HepG2 (cell line): ENCODE results near the gene TMEM8B. TPM values are rescaled to one million over a fixed set of nuclear protein-coding genes. Genes with fewer than 3 reads are reported as not detected.
A peak's percentile ranks its signal among the peaks of the same experiment; 100 is the strongest.

Source experiments
- AGO2 ChIP-seq: fragments of 200-400 bp; formaldehyde crosslinking; optimal IDR thresholded peaks from 2 replicates; pipeline ENCODE3; 2017; ENCODE audit warnings: mild to moderate bottlenecking, low read depth, low read length, moderate library complexity
- ATF7 ChIP-seq, 2 experiments: fragments of 450-650 bp in 1 of 2; sonication (generic) in 1 of 2; formaldehyde crosslinking in 1 of 2; IDR thresholded peaks; 2 replicates each; pipeline versions ENCODE4 v1.4.0 to v1.6.1; 2016 to 2020; ENCODE audit warnings: antibody characterized with exemption in 1 of 2, mild to moderate bottlenecking in 1 of 2, missing genetic modification reagents in 1 of 2
- CREB1 ChIP-seq, 2 experiments: fragments of 450-650 bp in 1 of 2; IDR thresholded peaks; 2 replicates each; pipeline ENCODE4 v1.6.1; 2016 to 2017; ENCODE audit warnings: control low read depth in 1 of 2, mild to moderate bottlenecking in 1 of 2, missing compliant biosample characterization in 1 of 2, missing genetic modification characterization in 1 of 2
- FOXK2 ChIP-seq: fragments of 450-650 bp; IDR thresholded peaks from 2 replicates; pipeline ENCODE4 v1.6.1; 2016
- POLR2AphosphoS5 ChIP-seq: IDR thresholded peaks from 2 replicates; pipeline ENCODE4 v1.6.1; 2012; ENCODE audit warnings: low read depth, low read length
- SAFB2 ChIP-seq: sonication (generic); formaldehyde crosslinking; IDR thresholded peaks from 2 replicates; pipeline ENCODE4 v1.5.1; 2020; ENCODE audit warnings: missing genetic modification reagents, low read depth, mild to moderate bottlenecking, borderline replicate concordance
- TAF15 ChIP-seq: fragments of 200-400 bp; formaldehyde crosslinking; IDR thresholded peaks from one replicate; pipeline ENCODE4 v1.6.1; 2018; ENCODE audit warnings: mild to moderate bottlenecking, low read depth, low read length; ENCODE audit not compliant: poor library complexity, severe bottlenecking
- XBP1 ChIP-seq: sonication (generic); formaldehyde crosslinking; IDR thresholded peaks from 2 replicates; pipeline ENCODE4 v1.5.0; 2020; ENCODE audit warnings: missing genetic modification reagents
- ZBTB39 ChIP-seq: sonication (generic); formaldehyde crosslinking; IDR thresholded peaks from 2 replicates; pipeline ENCODE4 v1.5.0; 2020; ENCODE audit warnings: missing genetic modification reagents
- ZNF280B ChIP-seq: sonication (generic); formaldehyde crosslinking; IDR thresholded peaks from 2 replicates; pipeline ENCODE4 v1.5.0; 2020; ENCODE audit warnings: missing genetic modification reagents, mild to moderate bottlenecking, borderline replicate concordance
- ZNF772 ChIP-seq: sonication (generic); formaldehyde crosslinking; IDR thresholded peaks from 2 replicates; pipeline ENCODE4 v1.5.0; 2020; ENCODE audit warnings: mild to moderate bottlenecking, missing genetic modification reagents
- ZNF788 ChIP-seq: sonication (generic); formaldehyde crosslinking; IDR thresholded peaks from 2 replicates; pipeline ENCODE4 v1.5.0; 2020; ENCODE audit warnings: mild to moderate bottlenecking, missing genetic modification reagents, borderline replicate concordance
- ZSCAN21 ChIP-seq: sonication (generic); formaldehyde crosslinking; IDR thresholded peaks from 2 replicates; pipeline ENCODE4 v1.8.0; 2022; ENCODE audit warnings: mild to moderate bottlenecking, missing genetic modification reagents, moderate library complexity, borderline replicate concordance
- ZSCAN29 ChIP-seq: sonication (generic); formaldehyde crosslinking; conservative IDR thresholded peaks from 2 replicates; pipeline ENCODE4 v1.4.0; 2020; ENCODE audit warnings: mild to moderate bottlenecking, missing genetic modification reagents
- polyA plus RNA-seq, 8 experiments: library from polyadenylated mRNA; depleted of rRNA in 3 of 8; stranded (reverse) in 7 of 8; unstranded in 1 of 8; fragments of >200 nt; fragmentation: Illumina TruSeq in 4 of 8; extraction: Trizol in 4 of 8; gene quantifications; 2 replicates each; pipeline versions ENCODE4 v1.2.1 to v1.2.3, GENCODE V29; 2011 to 2016; ENCODE audit warnings: low read depth in 4 of 8, missing spikeins in 1 of 8, mixed read lengths in 1 of 8; ENCODE audit not compliant: insufficient read depth in 1 of 8
- total RNA-seq, 5 experiments: library from RNA; depleted of rRNA; stranded (reverse); fragments of >200 nt; fragmentation: Illumina TruSeq; extraction: Trizol; gene quantifications; 2 replicates each; pipeline ENCODE4 v1.2.3, GENCODE V29; 2016; ENCODE audit warnings: low read depth in 1 of 5
- TF ChIP-seq, protein P1 (sequence below): IDR thresholded peaks from 2 replicates; pipeline ENCODE4 v1.6.1; 2016; ENCODE audit warnings: mild to moderate bottlenecking
- TF ChIP-seq, protein P2 (sequence below): sonication (generic); formaldehyde crosslinking; IDR thresholded peaks from 2 replicates; pipeline ENCODE4 v1.5.0; 2020; ENCODE audit warnings: missing genetic modification reagents, mild to moderate bottlenecking, borderline replicate concordance
- TF ChIP-seq, protein P3 (sequence below): sonication (generic); formaldehyde crosslinking; IDR thresholded peaks from 2 replicates; pipeline ENCODE4 v1.5.0; 2020; ENCODE audit warnings: mild to moderate bottlenecking, missing genetic modification reagents, moderate library complexity
- TF ChIP-seq, protein P4 (sequence below): sonication (generic); formaldehyde crosslinking; IDR thresholded peaks from 2 replicates; pipeline ENCODE4 v1.5.0; 2020; ENCODE audit warnings: mild to moderate bottlenecking, missing genetic modification reagents

The TMEM8B gene
- total and polyA plus RNA-seq, 2 of the 13 experiments (the other 11 are each of a cell fraction or from before 2014, with no cell fraction given) = 2.1 to 2.7 TPM

- no peak for TF ChIP-seq ZNF788 (CRISPR knock-in tag)
- TF ChIP-seq AGO2 = peak; percentile 89
- peak; percentile 88; the same call in 1 of the 2 replicates for TF ChIP-seq ZNF280B (CRISPR knock-in tag)
- peak; percentile 71 for TF ChIP-seq POLR2AphosphoS5
- TF ChIP-seq, protein P1, sequence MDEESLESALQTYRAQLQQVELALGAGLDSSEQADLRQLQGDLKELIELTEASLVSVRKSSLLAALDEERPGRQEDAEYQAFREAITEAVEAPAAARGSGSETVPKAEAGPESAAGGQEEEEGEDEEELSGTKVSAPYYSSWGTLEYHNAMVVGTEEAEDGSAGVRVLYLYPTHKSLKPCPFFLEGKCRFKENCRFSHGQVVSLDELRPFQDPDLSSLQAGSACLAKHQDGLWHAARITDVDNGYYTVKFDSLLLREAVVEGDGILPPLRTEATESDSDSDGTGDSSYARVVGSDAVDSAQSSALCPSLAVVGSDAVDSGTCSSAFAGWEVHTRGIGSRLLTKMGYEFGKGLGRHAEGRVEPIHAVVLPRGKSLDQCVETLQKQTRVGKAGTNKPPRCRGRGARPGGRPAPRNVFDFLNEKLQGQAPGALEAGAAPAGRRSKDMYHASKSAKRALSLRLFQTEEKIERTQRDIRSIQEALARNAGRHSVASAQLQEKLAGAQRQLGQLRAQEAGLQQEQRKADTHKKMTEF (CRISPR knock-in tag) = peak; percentile 75; the same call in 1 of the 2 replicates
- TF ChIP-seq, protein P2, sequence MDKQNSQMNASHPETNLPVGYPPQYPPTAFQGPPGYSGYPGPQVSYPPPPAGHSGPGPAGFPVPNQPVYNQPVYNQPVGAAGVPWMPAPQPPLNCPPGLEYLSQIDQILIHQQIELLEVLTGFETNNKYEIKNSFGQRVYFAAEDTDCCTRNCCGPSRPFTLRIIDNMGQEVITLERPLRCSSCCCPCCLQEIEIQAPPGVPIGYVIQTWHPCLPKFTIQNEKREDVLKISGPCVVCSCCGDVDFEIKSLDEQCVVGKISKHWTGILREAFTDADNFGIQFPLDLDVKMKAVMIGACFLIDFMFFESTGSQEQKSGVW (CRISPR knock-in tag) = no peak
- TF ChIP-seq ATF7 (IDR thresholded peaks at IDR 0.05) = no peak
- no peak for TF ChIP-seq ATF7 (CRISPR knock-in tag; IDR thresholded peaks at IDR 0.05)
- TF ChIP-seq TAF15 = peak; percentile 44
- TF ChIP-seq ZNF772 = peak; percentile 1; the same call in 1 of the 2 replicates
- TF ChIP-seq SAFB2 = no peak
- no peak for TF ChIP-seq FOXK2
- TF ChIP-seq ZSCAN29 (CRISPR knock-in tag) = no peak; the same call in 1 of the 2 replicates
- peak; percentile 69 for TF ChIP-seq CREB1 (IDR thresholded peaks at IDR 0.05)
- peak; percentile 80 for TF ChIP-seq CREB1 (CRISPR knock-in tag; IDR thresholded peaks at IDR 0.05)
- TF ChIP-seq, protein P3, sequence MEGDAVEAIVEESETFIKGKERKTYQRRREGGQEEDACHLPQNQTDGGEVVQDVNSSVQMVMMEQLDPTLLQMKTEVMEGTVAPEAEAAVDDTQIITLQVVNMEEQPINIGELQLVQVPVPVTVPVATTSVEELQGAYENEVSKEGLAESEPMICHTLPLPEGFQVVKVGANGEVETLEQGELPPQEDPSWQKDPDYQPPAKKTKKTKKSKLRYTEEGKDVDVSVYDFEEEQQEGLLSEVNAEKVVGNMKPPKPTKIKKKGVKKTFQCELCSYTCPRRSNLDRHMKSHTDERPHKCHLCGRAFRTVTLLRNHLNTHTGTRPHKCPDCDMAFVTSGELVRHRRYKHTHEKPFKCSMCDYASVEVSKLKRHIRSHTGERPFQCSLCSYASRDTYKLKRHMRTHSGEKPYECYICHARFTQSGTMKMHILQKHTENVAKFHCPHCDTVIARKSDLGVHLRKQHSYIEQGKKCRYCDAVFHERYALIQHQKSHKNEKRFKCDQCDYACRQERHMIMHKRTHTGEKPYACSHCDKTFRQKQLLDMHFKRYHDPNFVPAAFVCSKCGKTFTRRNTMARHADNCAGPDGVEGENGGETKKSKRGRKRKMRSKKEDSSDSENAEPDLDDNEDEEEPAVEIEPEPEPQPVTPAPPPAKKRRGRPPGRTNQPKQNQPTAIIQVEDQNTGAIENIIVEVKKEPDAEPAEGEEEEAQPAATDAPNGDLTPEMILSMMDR (CRISPR knock-in tag) = no peak
- TF ChIP-seq, protein P4, sequence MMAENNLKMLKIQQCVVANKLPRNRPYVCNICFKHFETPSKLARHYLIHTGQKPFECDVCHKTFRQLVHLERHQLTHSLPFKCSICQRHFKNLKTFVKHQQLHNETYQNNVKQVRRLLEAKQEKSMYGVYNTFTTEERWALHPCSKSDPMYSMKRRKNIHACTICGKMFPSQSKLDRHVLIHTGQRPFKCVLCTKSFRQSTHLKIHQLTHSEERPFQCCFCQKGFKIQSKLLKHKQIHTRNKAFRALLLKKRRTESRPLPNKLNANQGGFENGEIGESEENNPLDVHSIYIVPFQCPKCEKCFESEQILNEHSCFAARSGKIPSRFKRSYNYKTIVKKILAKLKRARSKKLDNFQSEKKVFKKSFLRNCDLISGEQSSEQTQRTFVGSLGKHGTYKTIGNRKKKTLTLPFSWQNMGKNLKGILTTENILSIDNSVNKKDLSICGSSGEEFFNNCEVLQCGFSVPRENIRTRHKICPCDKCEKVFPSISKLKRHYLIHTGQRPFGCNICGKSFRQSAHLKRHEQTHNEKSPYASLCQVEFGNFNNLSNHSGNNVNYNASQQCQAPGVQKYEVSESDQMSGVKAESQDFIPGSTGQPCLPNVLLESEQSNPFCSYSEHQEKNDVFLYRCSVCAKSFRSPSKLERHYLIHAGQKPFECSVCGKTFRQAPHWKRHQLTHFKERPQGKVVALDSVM (CRISPR knock-in tag) = 0 out of 2 replicates have a peak, but pooled peaks have one; percentile 23
- TF ChIP-seq XBP1 (CRISPR knock-in tag) = no peak
- TF ChIP-seq ZSCAN21 = no peak; the same call in 1 of the 2 replicates
- TF ChIP-seq ZBTB39 (CRISPR knock-in tag) = no peak
Measured at GRCh38 chr9:35814841-35815543, 14.0 kb upstream of the TMEM8B start, which contains the start of gene HINT2 (continued).
